Activated CD8-positive, alpha-beta memory T cell treated with anti-CD3 and anti-CD28 coated beads for 4 hours (primary cell): ENCODE measurements around the gene PARD6A.

Experiments
- DNase-seq, 2 donors: peaks; one replicate each; pipeline ENCODE4 v3.0.0-alpha.2; 2020; ENCODE audit warnings: low read depth in 2 of 2

The PARD6A gene

GRCh38 chr16:67653789-67654402 is 6.9 kb upstream of the PARD6A start:
- no peak for DNase-seq

DNA sequence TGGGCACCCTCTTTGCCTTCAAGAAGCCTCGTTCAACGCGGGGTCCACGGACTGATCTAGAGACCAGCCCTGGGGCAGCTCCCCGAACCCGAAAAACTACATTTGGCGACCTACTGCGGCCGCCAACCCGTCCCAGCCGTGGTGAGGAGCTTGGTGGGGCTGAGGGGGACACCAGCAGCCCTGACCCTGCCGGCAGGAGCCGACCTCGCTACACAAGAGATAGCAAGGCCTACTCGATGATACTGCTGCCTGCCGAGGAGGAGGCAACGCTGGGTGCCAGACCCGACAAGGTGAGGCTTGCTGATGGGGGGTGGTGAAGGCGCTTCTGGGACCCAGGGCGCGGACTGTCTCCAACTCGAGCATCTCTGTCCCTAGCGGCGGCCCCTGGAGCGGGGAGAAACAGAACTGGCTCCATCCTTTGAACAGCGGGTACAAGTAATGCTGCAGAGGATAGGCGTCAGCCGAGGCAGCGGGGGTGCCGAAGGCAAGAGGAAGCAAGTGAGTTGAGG is 6.3 kb upstream of the PARD6A start:
- no peak for DNase-seq

GRCh38 chr16:67655363-67655762 is 5.4 kb upstream of the PARD6A start:
- DNase-seq, result no peak

DNA sequence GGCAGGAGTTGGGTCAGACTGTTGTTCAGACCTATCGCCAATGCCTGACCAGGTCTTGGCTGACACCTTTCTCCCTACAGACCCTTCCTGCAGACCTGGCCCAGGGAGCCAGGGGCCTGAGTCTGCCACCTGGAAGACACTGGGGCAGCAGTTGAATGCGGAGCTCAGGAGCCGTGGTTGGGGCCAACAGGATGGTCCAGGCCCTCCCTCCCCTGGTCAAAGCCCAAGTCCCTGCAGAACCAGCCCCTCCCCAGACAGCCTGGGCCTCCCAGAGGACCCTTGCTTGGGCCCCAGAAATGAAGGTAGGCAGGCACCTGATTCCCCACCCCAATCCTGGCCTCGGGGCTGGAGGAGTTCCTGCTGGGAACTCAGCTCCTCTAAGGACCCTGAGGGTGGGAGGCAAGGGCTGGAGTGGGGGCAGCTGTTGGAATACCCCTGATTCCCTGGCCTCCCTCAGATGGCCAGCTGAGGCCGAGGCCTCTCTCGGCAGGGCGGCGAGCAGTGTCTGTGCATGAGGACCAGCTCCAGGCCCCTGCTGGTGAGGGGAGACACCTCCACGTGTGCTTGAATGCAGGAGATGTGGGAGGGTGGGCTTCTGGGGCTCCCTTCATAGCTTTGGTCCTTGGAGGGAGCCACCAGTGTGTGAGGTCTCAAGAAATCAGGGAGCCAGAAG is 4.3 kb upstream of the PARD6A start:
- no peak for DNase-seq

DNA sequence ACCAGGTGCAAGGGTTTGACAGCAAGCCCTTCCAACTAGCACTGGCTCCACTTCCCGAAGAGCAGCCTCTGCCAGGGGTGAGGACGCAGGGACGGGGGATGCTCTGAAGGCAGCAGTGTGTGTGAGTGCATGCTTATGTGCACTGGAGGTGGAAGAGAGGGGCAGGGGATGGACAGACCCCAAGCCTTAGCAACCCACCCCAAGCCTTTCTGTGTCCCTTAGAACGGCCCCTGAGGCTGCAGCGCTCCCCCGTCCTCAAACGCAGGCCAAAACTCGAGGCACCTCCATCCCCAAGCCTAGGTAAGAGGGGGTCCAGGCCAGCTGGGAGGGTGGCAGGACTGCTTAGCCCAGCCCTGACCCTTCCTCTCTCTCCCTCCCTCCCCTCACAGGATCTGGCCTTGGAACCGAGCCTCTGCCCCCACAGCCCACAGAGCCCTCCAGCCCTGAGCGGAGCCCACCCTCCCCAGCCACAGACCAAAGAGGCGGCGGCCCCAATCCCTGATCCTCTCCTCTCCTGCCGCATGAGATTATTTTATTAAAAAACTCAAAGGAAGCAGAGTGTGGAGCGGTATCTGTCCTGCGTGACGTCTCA is 3.6 kb upstream of the PARD6A start:
- no peak for DNase-seq

DNA sequence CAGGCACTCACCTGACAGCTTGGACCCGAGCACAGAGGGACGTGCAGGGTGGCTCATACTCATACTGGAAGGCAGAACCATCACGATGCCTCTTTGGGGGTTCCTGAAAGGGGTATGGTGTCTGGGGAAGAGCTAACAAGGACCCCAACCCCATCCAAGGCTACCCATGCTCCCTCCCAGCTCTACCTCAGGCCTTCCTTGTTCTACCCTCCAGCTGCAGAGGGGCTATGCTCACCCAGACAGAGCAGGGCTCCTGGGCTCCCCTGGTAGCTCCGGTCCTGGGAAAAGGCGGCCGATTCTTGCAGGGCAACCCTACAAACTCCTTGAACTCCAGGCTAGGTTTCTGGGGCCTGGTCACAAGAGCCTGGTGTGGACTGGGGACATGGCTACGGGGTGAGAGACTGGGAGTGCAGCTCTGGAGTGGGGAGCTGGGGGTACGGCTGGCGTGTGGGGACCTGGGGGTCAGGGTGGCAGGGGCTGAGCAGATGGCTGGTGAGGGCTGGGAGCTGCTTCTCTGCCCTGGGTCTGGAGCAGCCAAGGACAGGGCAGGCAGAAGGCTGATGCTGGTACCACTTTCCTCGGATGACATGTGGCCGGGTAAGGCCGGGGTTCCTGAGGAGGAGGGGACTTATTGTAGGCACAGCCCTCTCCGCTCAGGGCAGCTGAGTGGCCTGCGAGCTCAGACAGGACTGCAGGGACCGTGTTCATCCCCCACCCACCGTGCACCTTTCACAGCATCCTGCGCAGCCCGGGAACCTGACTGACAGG is 2.8 kb upstream of the PARD6A start:
- DNase-seq, result no peak

- DNase-seq, result no peak
These were observed 1.7 kb upstream of the PARD6A start for GRCh38 chr16:67658849-67659674.

GRCh38 chr16:67659675-67660563 is 841 bp upstream of the PARD6A start, which contains the start of gene ACD:
TSS of gene ACD (minus strand) at chr16:67660260. CDS start at chr16:67660220, 40 bp downstream.
- peak; percentile 83 for DNase-seq

GRCh38 chr16:67661101-67661761 is 471 bp downstream of the PARD6A start:
- DNase-seq, result no peak

GRCh38 chr16:67661886-67662652 is 1.3 kb downstream of the PARD6A start:
- DNase-seq, result no peak

GRCh38 chr16:67662653-67663010 is 1.9 kb downstream of the PARD6A start:
- DNase-seq, result no peak

DNA sequence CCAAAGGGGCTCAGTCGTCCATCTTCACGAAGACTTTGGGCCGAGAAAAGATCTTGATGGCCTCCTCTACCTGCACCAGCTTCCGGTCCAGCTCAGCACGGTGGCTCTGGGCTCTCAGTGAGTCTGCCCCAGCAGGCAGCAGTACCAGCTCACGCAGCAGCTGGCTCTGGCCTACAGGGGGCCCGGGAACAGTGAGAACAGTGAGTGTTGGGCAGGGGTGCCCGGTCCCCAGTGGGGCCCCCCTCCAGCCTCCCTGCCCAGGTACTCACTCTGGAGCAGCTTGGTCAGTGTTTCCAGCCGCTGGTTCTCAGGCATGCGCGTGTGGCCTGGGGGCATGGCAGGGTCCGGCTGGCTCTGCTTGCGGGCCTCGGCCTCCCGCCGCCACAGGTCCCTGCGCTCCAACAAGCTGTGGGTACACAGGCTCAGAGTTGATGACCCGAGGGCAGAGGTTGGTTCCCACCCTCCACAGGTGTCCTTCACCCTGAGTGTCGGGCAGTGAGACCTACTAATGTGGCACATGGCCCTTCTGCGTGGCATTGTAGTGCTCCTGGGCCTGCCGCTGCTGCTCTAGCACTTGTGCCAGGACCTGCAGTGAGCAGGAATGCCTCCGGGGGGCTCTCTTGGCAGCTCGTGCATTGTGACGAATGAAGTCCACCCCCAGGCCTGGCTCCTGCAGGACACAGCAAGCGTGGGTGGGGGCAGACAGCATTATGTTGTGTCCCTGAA is 2.6 kb downstream of the PARD6A start:
- no peak for DNase-seq

GRCh38 chr16:67663877-67664222 is 3.1 kb downstream of the PARD6A start:
- DNase-seq, result no peak

- no peak for DNase-seq
These were observed 3.5 kb downstream of the PARD6A start for GRCh38 chr16:67664258-67664657.

- DNase-seq, result no peak
These were observed 4.1 kb downstream of the PARD6A start for GRCh38 chr16:67664871-67665270.

DNA sequence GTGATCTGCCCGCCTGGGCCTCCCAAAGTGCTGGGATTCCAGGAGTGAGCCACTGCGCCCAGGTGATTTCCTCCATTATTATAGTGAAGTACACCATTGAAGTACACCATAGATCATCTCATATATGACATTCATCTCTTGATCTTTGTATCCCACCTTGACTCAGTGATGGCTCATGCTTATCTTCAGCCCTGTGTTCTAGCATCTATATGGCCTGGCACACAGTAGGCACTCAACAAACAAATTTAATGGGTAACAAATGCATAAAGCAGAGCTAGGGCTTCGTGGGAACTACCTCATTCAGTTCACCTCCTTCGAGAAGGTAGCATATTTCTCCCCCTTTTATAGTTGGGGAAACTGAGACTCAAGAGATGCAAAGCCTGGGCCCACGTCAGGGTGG is 4.8 kb downstream of the PARD6A start:
- DNase-seq, result no peak

DNA sequence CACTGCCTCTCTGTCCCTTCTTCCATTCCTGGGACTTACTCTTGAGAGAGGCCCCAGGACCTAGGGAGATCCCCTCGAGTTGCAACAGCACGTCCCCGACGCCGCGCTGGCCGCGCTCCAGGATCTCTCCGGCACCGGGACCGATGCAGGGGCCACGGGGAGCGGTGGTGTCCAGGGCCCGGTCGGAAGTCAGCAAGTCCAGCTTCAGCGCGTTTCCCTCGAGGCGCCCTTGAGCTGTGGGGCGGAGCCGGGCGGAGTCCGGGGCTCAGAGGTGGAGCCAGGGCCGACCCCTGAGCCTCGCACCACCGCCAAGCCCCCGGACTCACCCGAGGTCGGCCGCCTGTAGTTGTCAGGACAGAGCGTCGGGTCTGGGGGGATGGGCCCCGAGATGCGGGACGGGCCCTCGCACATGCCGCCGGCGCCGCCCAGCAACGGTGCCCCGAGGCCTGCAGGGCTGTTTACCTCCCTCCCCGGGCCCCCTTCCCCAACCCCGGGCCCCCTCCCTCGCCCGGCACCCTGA is 5.3 kb downstream of the PARD6A start:
- DNase-seq, result no peak
